MCF 10A (cell line): ENCODE measurements around the gene EYA3. TPM values are rescaled to one million over a fixed set of nuclear protein-coding genes. Genes with fewer than 3 reads are reported as not detected.

Experiments used
- BruUV-seq: library from RNA; stranded (reverse); fragments of 400-500 nt; replicated peaks from 2 replicates; lab custom pipeline; 2021; lab: Mats Ljungman, UMichigan
- CTCF ChIA-PET: fragments of 300-600 bp; sonication (Branson Sonifier 250); formaldehyde crosslinking; extraction: SDS; loops from one replicate; lab custom pipeline; 2021; ENCODE audit warnings: antibody characterized with exemption, inconsistent platforms; lab: Yijun Ruan, JAX
- POLR2A ChIA-PET: fragments of 300-600, 350-650 bp; sonication (Branson Sonifier 250); formaldehyde crosslinking; extraction: SDS; loops from one replicate; lab custom pipeline; 2020; ENCODE audit warnings: antibody characterized with exemption, inconsistent platforms; lab: Yijun Ruan, JAX
- DNase-seq: peaks from one replicate; pipeline ENCODE4 v3.0.0-alpha.2; 2018; ENCODE audit not compliant: unreplicated experiment
- H3K27ac Mint-ChIP-seq: one replicate; pipeline ENCODE4 v1.8.0; 2022; ENCODE audit warnings: mild to moderate bottlenecking, low read depth, mixed read lengths; ENCODE audit not compliant: unreplicated experiment
- H3K27me3 Mint-ChIP-seq: one replicate; pipeline ENCODE4 v1.8.0; 2022; ENCODE audit warnings: mixed read lengths; ENCODE audit not compliant: insufficient read depth, unreplicated experiment
- H3K36me3 Mint-ChIP-seq: one replicate; pipeline ENCODE4 v1.8.0; 2022; ENCODE audit warnings: mild to moderate bottlenecking, moderate library complexity, mixed read lengths; ENCODE audit not compliant: insufficient read depth, unreplicated experiment
- H3K4me1 Mint-ChIP-seq: one replicate; pipeline ENCODE4 v1.8.0; 2022; ENCODE audit warnings: mixed read lengths; ENCODE audit not compliant: insufficient read depth, unreplicated experiment
- H3K4me3 Mint-ChIP-seq: one replicate; pipeline ENCODE4 v1.8.0; 2022; ENCODE audit warnings: mild to moderate bottlenecking, moderate library complexity, mixed read lengths; ENCODE audit not compliant: unreplicated experiment
- H3K9me3 Mint-ChIP-seq: one replicate; pipeline ENCODE4 v1.8.0; 2022; ENCODE audit warnings: mixed read lengths; ENCODE audit not compliant: unreplicated experiment
- CTCF ChIP-seq: fragments of 200-600 bp; IDR thresholded peaks from one replicate; pipeline ENCODE4 v1.8.0; 2022; ENCODE audit warnings: antibody characterized with exemption, mild to moderate bottlenecking; ENCODE audit not compliant: unreplicated experiment
- intact Hi-C: fragments of 100-400 bp; cut with micrococcal nuclease; formaldehyde crosslinking; loops from 2 replicates; pipeline ENCODE4 v1.14.1; 2022
- total RNA-seq: library from RNA; stranded (reverse); gene quantifications from 2 replicates; pipeline ENCODE4 v1.2.3, GENCODE V29; 2022

Gene EYA3
- total RNA-seq, 1 experiment from 2014 or later = 14.4 TPM

- no TSS peak for BruUV-seq
- no peaks in the 10 kb centered on the region for H3K36me3 Mint-ChIP-seq
- ChIA-PET POLR2A (interaction anchor here (0.7 kb wide), 1 partner anchor 24 kb away, joined by 3 read pairs; no protein-coding TSS in a partner anchor), CTCF (no interaction called here)
- peaks cover 11% of the 10 kb centered on the region for H3K4me1 Mint-ChIP-seq
- no peaks in the 10 kb centered on the region for H3K27me3 Mint-ChIP-seq
- peak within 1 kb of the TSS; percentile 55 for H3K27ac Mint-ChIP-seq
- peak; percentile 71 for DNase-seq
- intact Hi-C loops = no loop called here
- TF ChIP-seq CTCF = no peak
- peak within 1 kb of the TSS; percentile 65 for H3K4me3 Mint-ChIP-seq
- no peaks in the 10 kb centered on the region for H3K9me3 Mint-ChIP-seq
These were observed 153.4 kb downstream of the EYA3 start, which contains the start of gene SMPDL3B for GRCh38 chr1:27934818-27935549. TSS of gene SMPDL3B (plus strand) at chr1:27935000. CDS start at chr1:27935184, 184 bp downstream.

- BruUV-seq = no TSS peak
- CTCF ChIA-PET = no interaction called here
- no peaks in the 10 kb centered on the region for H3K9me3 Mint-ChIP-seq
- intact Hi-C loops = no loop called here
- peak; percentile 34 for DNase-seq
- no peak overlapping the region for H3K27ac Mint-ChIP-seq
- POLR2A ChIA-PET = no interaction called here
- H3K36me3 Mint-ChIP-seq = no peaks in the 10 kb centered on the region
- no peak overlapping the region for H3K4me3 Mint-ChIP-seq
- TF ChIP-seq CTCF = no peak
- H3K27me3 Mint-ChIP-seq = no peaks in the 10 kb centered on the region
- H3K4me1 Mint-ChIP-seq = peaks cover 11% of the 10 kb centered on the region
These were observed 156.7 kb downstream of the EYA3 start for GRCh38 chr1:27931759-27932158.

GRCh38 chr1:27931184-27931583 lies 157.2 kb downstream of the EYA3 start:
- Mint-ChIP-seq H3K27ac (no peak overlapping the region), H3K4me1 (peaks cover 11% of the 10 kb centered on the region), H3K9me3 (no peaks in the 10 kb centered on the region), H3K27me3 (no peaks in the 10 kb centered on the region), H3K36me3 (no peaks in the 10 kb centered on the region), H3K4me3 (no peak overlapping the region)
- no TSS peak for BruUV-seq
- POLR2A ChIA-PET = no interaction called here
- CTCF ChIA-PET = no interaction called here
- no peak for TF ChIP-seq CTCF
- DNase-seq = no peak
- intact Hi-C loops = no loop called here

GRCh38 chr1:27928216-27928954 lies 160.0 kb downstream of the EYA3 start:
- Mint-ChIP-seq H3K4me3 (no peak overlapping the region), H3K9me3 (no peaks in the 10 kb centered on the region), H3K4me1 (no peaks in the 10 kb centered on the region), H3K36me3 (no peaks in the 10 kb centered on the region), H3K27ac (no peak overlapping the region), H3K27me3 (no peaks in the 10 kb centered on the region)
- BruUV-seq = no TSS peak
- no peak for TF ChIP-seq CTCF
- intact Hi-C loops = no loop called here
- POLR2A ChIA-PET = no interaction called here
- DNase-seq = peak; percentile 33
- CTCF ChIA-PET = interaction anchor here (0.6 kb wide), 1 partner anchor 82 kb away, joined by 3 read pairs; no protein-coding TSS in a partner anchor
